ENCODE results near the gene ARHGEF7. TPM values are rescaled to one million over a fixed set of nuclear protein-coding genes. Genes with fewer than 3 reads are reported as not detected.

The ARHGEF7 gene
- total RNA-seq, 2 experiments from 2014 or later = 39.5 to 51.3 TPM

GRCh38 chr13:111272117-111272516 lies 157.0 kb downstream of the ARHGEF7 start:
- Histone ChIP-seq H3K9me2 (ENCODE audit: insufficient read depth, low read length) (no peaks in the 10 kb centered on the region), H3K79me2 (ENCODE audit: insufficient read depth, low read depth, low read length) (no peaks in the 10 kb centered on the region), H3K36me3 (ENCODE audit: insufficient read depth, low read length) (peaks cover 82% of the 10 kb centered on the region), H3K9me3 (ENCODE audit: low read length) (no peaks in the 10 kb centered on the region), H3K4me3 (ENCODE audit: low read depth, low read length, poor library complexity, severe bottlenecking) (no peak overlapping the region), H3K27ac (ENCODE audit: low read depth, low read length, poor library complexity, severe bottlenecking) (no peak overlapping the region), H3K4me1 (ENCODE audit: insufficient read depth, low read length, poor library complexity, severe bottlenecking) (no peaks in the 10 kb centered on the region), H4K20me1 (ENCODE audit: insufficient read depth, low read length) (no peaks in the 10 kb centered on the region), H3K4me2 (ENCODE audit: low read length) (no peak overlapping the region), H2AFZ (ENCODE audit: low read length) (no peak overlapping the region)
- BruUV-seq (replicated peaks) = no TSS peak
- POLR2A ChIA-PET = no interaction called here
- intact Hi-C loops (cut with micrococcal nuclease; ENCODE audit: unreplicated experiment) = no loop called here
- CTCF ChIA-PET (ENCODE audit: unreplicated experiment) = no interaction called here
- DNase-seq (ENCODE audit: low spot score) = no peak
- TF ChIP-seq EZH2phosphoT487 (IDR thresholded peaks at IDR 0.05; ENCODE audit: borderline replicate concordance, low read depth, low read length) (no peak), CTCF (conservative IDR thresholded peaks at IDR 0.05; ENCODE audit: low read length) (no peak)

- Histone ChIP-seq H3K36me3 (ENCODE audit: insufficient read depth, low read length) (peaks cover 83% of the 10 kb centered on the region), H3K4me3 (ENCODE audit: low read depth, low read length, poor library complexity, severe bottlenecking) (no peak overlapping the region), H2AFZ (ENCODE audit: low read length) (no peak overlapping the region), H3K27ac (ENCODE audit: low read depth, low read length, poor library complexity, severe bottlenecking) (no peak overlapping the region), H3K4me1 (ENCODE audit: insufficient read depth, low read length, poor library complexity, severe bottlenecking) (no peaks in the 10 kb centered on the region), H3K4me2 (ENCODE audit: low read length) (no peak overlapping the region), H3K9me3 (ENCODE audit: low read length) (no peaks in the 10 kb centered on the region), H4K20me1 (ENCODE audit: insufficient read depth, low read length) (no peaks in the 10 kb centered on the region), H3K9me2 (ENCODE audit: insufficient read depth, low read length) (no peaks in the 10 kb centered on the region), H3K79me2 (ENCODE audit: insufficient read depth, low read depth, low read length) (no peaks in the 10 kb centered on the region)
- ChIA-PET POLR2A (no interaction called here), CTCF (ENCODE audit: unreplicated experiment) (no interaction called here)
- BruUV-seq (replicated peaks) = no TSS peak
- no peak for DNase-seq (ENCODE audit: low spot score)
- TF ChIP-seq EZH2phosphoT487 (IDR thresholded peaks at IDR 0.05; ENCODE audit: borderline replicate concordance, low read depth, low read length) (no peak), CTCF (conservative IDR thresholded peaks at IDR 0.05; ENCODE audit: low read length) (no peak)
- intact Hi-C loops (cut with micrococcal nuclease; ENCODE audit: unreplicated experiment) = no loop called here
Measured at GRCh38 chr13:111275382-111275781, 160.3 kb downstream of the ARHGEF7 start.

GRCh38 chr13:111275995-111276618 lies 161.0 kb downstream of the ARHGEF7 start:
- ChIA-PET CTCF (ENCODE audit: unreplicated experiment) (no interaction called here), POLR2A (no interaction called here)
- H3K4me3 ChIP-seq (ENCODE audit: low read depth, low read length, poor library complexity, severe bottlenecking) = no peak overlapping the region
- peaks cover 84% of the 10 kb centered on the region for H3K36me3 ChIP-seq (ENCODE audit: insufficient read depth, low read length)
- H2AFZ ChIP-seq (ENCODE audit: low read length) = no peak overlapping the region
- H4K20me1 ChIP-seq (ENCODE audit: insufficient read depth, low read length) = no peaks in the 10 kb centered on the region
- H3K9me2 ChIP-seq (ENCODE audit: insufficient read depth, low read length) = no peaks in the 10 kb centered on the region
- BruUV-seq (replicated peaks) = no TSS peak
- H3K4me1 ChIP-seq (ENCODE audit: insufficient read depth, low read length, poor library complexity, severe bottlenecking) = no peaks in the 10 kb centered on the region
- no peak overlapping the region for H3K27ac ChIP-seq (ENCODE audit: low read depth, low read length, poor library complexity, severe bottlenecking)
- H3K9me3 ChIP-seq (ENCODE audit: low read length) = no peaks in the 10 kb centered on the region
- H3K4me2 ChIP-seq (ENCODE audit: low read length) = no peak overlapping the region
- no peak for TF ChIP-seq EZH2phosphoT487 (IDR thresholded peaks at IDR 0.05; ENCODE audit: borderline replicate concordance, low read depth, low read length)
- TF ChIP-seq CTCF (conservative IDR thresholded peaks at IDR 0.05; ENCODE audit: low read length) = no peak
- intact Hi-C loops (cut with micrococcal nuclease; ENCODE audit: unreplicated experiment) = no loop called here
- no peaks in the 10 kb centered on the region for H3K79me2 ChIP-seq (ENCODE audit: insufficient read depth, low read depth, low read length)
- DNase-seq (ENCODE audit: low spot score) = no peak
